PC-3 (cell line): ENCODE measurements around the gene DCAF7. TPM values are rescaled to one million over a fixed set of nuclear protein-coding genes. Genes with fewer than 3 reads are reported as not detected.

ENCODE experiments used
- ATAC-seq: fragments of 200-7000 bp; cut with Tn5 transposase; 2 replicates; pipeline ENCODE4 v1.9.1; 2020; ENCODE audit warnings: mild to moderate bottlenecking, moderate library complexity
- BruUV-seq: library from RNA; stranded (reverse); fragments of 400-500 nt; replicated peaks from 2 replicates; lab custom pipeline; 2021; lab: Mats Ljungman, UMichigan
- CTCF ChIA-PET: fragments of 300-600 bp; sonication (Branson Sonifier 250); formaldehyde crosslinking; loops from one replicate; lab custom pipeline; 2022; ENCODE audit warnings: antibody characterized with exemption; lab: Charles Lee
- POLR2A ChIA-PET: fragments of 300-600 bp; sonication (Branson Sonifier 250); formaldehyde crosslinking; loops from one replicate; lab custom pipeline; 2022; ENCODE audit warnings: antibody characterized with exemption; ENCODE audit not compliant: unreplicated experiment; lab: Charles Lee
- DNase-seq: peaks from one replicate; pipeline ENCODE4 v3.0.0-alpha.2; 2015
- H2AFZ ChIP-seq: fragments of 300-600 bp; sonication (generic); 2 replicates; pipeline ENCODE4 v1.6.0; 2016; ENCODE audit warnings: antibody characterized with exemption, low read length
- H3F3A ChIP-seq: fragments of 300-600 bp; sonication (generic); one replicate; pipeline ENCODE4 v1.6.0; 2017; ENCODE audit warnings: antibody characterized with exemption, low read length, control low read depth, mild to moderate bottlenecking; ENCODE audit not compliant: unreplicated experiment
- H3K27ac ChIP-seq: fragments of 300-600 bp; sonication (generic); 2 replicates; pipeline ENCODE4 v1.5.1; 2016; ENCODE audit warnings: mild to moderate bottlenecking, low read length
- H3K27me3 ChIP-seq: fragments of 300-600 bp; sonication (generic); 2 replicates; pipeline ENCODE4 v1.6.1; 2016; ENCODE audit warnings: low read length, mixed read lengths
- H3K36me3 ChIP-seq: fragments of 300-600 bp; sonication (generic); 2 replicates; pipeline ENCODE4 v1.6.1; 2016; ENCODE audit warnings: low read depth, mixed run types, low read length, mixed read lengths
- H3K4me1 ChIP-seq: fragments of 300-600 bp; sonication (generic); 2 replicates; pipeline ENCODE4 v1.5.1; 2016; ENCODE audit warnings: low read length; ENCODE audit not compliant: insufficient read depth
- H3K4me2 ChIP-seq: fragments of 300-600 bp; sonication (generic); 2 replicates; pipeline ENCODE4 v1.6.0; 2016; ENCODE audit warnings: low read length
- H3K4me3 ChIP-seq: fragments of 300-600 bp; sonication (generic); 2 replicates; pipeline ENCODE4 v1.5.1; 2016; ENCODE audit warnings: mild to moderate bottlenecking, low read length, mixed read lengths
- H3K79me2 ChIP-seq: fragments of 300-600 bp; sonication (generic); 2 replicates; pipeline ENCODE4 v1.6.1; 2017; ENCODE audit warnings: low read length, mixed read lengths
- H3K9ac ChIP-seq: fragments of 300-600 bp; sonication (generic); 2 replicates; pipeline ENCODE4 v1.6.0; 2016; ENCODE audit warnings: mild to moderate bottlenecking, low read length
- H3K9me2 ChIP-seq: fragments of 300-600 bp; sonication (generic); replicated peaks from 2 replicates; pipeline ENCODE4 v1.6.1; 2016; ENCODE audit warnings: mixed run types, low read length, mixed read lengths
- H3K9me3 ChIP-seq: fragments of 300-600 bp; sonication (generic); 2 replicates; pipeline ENCODE4 v1.6.1; 2016; ENCODE audit warnings: low read length, mixed read lengths
- H4K20me1 ChIP-seq: fragments of 300-600 bp; sonication (generic); 2 replicates; pipeline ENCODE4 v1.6.1; 2016; ENCODE audit warnings: low read length, mixed read lengths
- EZH2 ChIP-seq: fragments of 300-600 bp; sonication (generic); IDR thresholded peaks from one replicate; pipeline ENCODE4 v1.6.1; 2017; ENCODE audit warnings: antibody characterized with exemption, mild to moderate bottlenecking, low read length; ENCODE audit not compliant: unreplicated experiment
- EZH2phosphoT487 ChIP-seq: fragments of 300-600 bp; sonication (generic); IDR thresholded peaks from 2 replicates; pipeline ENCODE4 v1.6.1; 2018; ENCODE audit warnings: mild to moderate bottlenecking, antibody characterized with exemption, low read length, borderline replicate concordance
- intact Hi-C: fragments of 100-400 bp; cut with micrococcal nuclease; formaldehyde crosslinking; loops from 2 replicates; pipeline ENCODE4 v1.9.0; 2023
- total RNA-seq: library from RNA; depleted of rRNA; stranded (reverse); fragments of >200 nt; gene quantifications from 2 replicates; pipeline ENCODE4 v1.2.3, GENCODE V29; 2014
- TF ChIP-seq, protein P1 (sequence below): fragments of 300-600 bp; sonication (generic); conservative IDR thresholded peaks from 2 replicates; pipeline ENCODE4 v1.5.1; 2017; ENCODE audit warnings: antibody characterized with exemption, low read depth, mild to moderate bottlenecking, low read length

DCAF7 gene
- total RNA-seq, 1 experiment from 2014 or later: 46.5 TPM

DNA sequence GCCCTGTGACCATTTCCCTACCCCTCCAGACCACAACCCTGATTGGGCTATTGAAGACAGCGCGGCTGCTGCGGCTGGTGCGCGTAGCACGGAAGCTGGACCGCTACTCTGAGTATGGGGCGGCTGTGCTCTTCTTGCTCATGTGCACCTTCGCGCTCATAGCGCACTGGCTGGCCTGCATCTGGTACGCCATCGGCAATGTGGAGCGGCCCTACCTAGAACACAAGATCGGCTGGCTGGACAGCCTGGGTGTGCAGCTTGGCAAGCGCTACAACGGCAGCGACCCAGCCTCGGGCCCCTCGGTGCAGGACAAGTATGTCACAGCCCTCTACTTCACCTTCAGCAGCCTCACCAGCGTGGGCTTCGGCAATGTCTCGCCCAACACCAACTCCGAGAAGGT lies 14.6 kb upstream of the DCAF7 start:
- BruUV-seq: no TSS peak
- Histone ChIP-seq H3K79me2 (no peaks in the 10 kb centered on the region), H4K20me1 (no peaks in the 10 kb centered on the region), H3K9me2 (no peaks in the 10 kb centered on the region), H3K9ac (no peak overlapping the region), H3K4me3 (no peak overlapping the region), H3K4me2 (no peak overlapping the region), H3K36me3 (no peaks in the 10 kb centered on the region), H3K27me3 (no peaks in the 10 kb centered on the region; the same call in 1 of the 2 replicates), H3K4me1 (no peaks in the 10 kb centered on the region), H2AFZ (no peak overlapping the region), H3F3A (no peaks in the 10 kb centered on the region), H3K27ac (no peak overlapping the region), H3K9me3 (no peaks in the 10 kb centered on the region)
- CTCF ChIA-PET: no interaction called here
- ATAC-seq (no peak), DNase-seq (no peak)
- TF ChIP-seq EZH2 (no peak), EZH2phosphoT487 (no peak)
- TF ChIP-seq, protein P1, sequence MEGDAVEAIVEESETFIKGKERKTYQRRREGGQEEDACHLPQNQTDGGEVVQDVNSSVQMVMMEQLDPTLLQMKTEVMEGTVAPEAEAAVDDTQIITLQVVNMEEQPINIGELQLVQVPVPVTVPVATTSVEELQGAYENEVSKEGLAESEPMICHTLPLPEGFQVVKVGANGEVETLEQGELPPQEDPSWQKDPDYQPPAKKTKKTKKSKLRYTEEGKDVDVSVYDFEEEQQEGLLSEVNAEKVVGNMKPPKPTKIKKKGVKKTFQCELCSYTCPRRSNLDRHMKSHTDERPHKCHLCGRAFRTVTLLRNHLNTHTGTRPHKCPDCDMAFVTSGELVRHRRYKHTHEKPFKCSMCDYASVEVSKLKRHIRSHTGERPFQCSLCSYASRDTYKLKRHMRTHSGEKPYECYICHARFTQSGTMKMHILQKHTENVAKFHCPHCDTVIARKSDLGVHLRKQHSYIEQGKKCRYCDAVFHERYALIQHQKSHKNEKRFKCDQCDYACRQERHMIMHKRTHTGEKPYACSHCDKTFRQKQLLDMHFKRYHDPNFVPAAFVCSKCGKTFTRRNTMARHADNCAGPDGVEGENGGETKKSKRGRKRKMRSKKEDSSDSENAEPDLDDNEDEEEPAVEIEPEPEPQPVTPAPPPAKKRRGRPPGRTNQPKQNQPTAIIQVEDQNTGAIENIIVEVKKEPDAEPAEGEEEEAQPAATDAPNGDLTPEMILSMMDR: no peak
- POLR2A ChIA-PET: no interaction called here
- intact Hi-C loops: no loop called here

DNA sequence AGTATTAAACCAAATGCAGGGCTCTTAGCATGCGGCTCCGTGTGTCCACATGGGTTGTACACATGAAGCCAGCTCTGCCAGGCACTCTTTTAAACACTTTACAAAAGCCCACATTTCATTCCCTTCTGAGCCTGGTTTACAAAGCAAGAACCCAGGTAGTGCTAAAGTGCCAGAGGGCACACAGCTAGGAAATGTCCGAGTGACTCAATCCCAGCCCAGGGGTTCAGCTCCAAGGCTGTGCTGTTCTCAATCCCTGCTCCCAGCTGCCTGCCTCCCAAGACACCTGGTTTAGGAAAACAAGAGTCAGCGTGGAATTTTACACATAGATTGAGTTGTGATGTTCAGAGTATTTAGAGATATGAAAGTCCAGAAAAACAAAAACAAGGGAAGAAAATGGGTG lies 13.3 kb upstream of the DCAF7 start:
- BruUV-seq: no TSS peak
- DNase-seq: peak; percentile 32
- no peaks in the 10 kb centered on the region; the same call in 1 of the 2 replicates for H3K27me3 ChIP-seq
- H3K4me2 ChIP-seq: no peak overlapping the region
- intact Hi-C loops: no loop called here
- H2AFZ ChIP-seq: no peak overlapping the region
- H3K79me2 ChIP-seq: no peaks in the 10 kb centered on the region
- ChIA-PET CTCF (no interaction called here), POLR2A (no interaction called here)
- H3K4me1 ChIP-seq: no peaks in the 10 kb centered on the region
- H3K9me3 ChIP-seq: no peaks in the 10 kb centered on the region
- H4K20me1 ChIP-seq: no peaks in the 10 kb centered on the region
- H3K9ac ChIP-seq: no peak overlapping the region
- H3K27ac ChIP-seq: no peak overlapping the region
- no peak for ATAC-seq
- no peaks in the 10 kb centered on the region for H3K9me2 ChIP-seq
- H3K4me3 ChIP-seq: no peak overlapping the region
- TF ChIP-seq, protein P1: no peak
- no peak for TF ChIP-seq EZH2
- no peak for TF ChIP-seq EZH2phosphoT487
- H3K36me3 ChIP-seq: no peaks in the 10 kb centered on the region
- H3F3A ChIP-seq: no peaks in the 10 kb centered on the region

DNA sequence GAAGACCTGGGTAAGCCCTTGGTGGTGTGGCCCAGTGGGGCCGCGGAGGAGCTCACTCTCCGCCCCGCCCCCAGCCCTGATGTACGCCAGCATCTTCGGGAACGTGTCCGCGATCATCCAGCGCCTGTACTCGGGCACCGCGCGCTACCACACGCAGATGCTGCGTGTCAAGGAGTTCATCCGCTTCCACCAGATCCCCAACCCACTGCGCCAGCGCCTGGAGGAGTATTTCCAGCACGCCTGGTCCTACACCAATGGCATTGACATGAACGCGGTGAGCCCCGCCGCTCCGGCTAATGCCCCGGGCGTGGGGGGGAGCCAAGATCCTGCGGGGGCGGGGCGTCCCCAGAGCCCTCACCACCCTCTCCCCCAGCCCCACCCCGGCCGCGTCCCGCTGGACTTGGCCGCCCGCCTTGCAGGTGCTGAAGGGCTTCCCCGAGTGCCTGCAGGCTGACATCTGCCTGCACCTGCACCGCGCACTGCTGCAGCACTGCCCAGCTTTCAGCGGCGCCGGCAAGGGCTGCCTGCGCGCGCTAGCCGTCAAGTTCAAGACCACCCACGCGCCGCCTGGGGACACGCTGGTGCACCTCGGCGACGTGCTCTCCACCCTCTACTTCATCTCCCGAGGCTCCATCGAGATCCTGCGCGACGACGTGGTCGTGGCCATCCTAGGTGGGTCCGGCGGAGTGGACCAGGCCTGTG lies 12.1 kb upstream of the DCAF7 start:
- Histone ChIP-seq H3K9me2 (no peaks in the 10 kb centered on the region), H3K4me2 (peak overlapping the region; percentile 38), H3K36me3 (no peaks in the 10 kb centered on the region), H3K79me2 (no peaks in the 10 kb centered on the region), H3K27me3 (no peaks in the 10 kb centered on the region; the same call in 1 of the 2 replicates), H3K9me3 (no peaks in the 10 kb centered on the region), H2AFZ (0 out of 2 replicates have a peak overlapping the region, but pooled peaks have one; percentile 6), H4K20me1 (no peaks in the 10 kb centered on the region), H3K27ac (no peak overlapping the region), H3K9ac (no peak overlapping the region), H3K4me3 (peak overlapping the region; percentile 19; the same call in 1 of the 2 replicates), H3F3A (no peaks in the 10 kb centered on the region), H3K4me1 (no peaks in the 10 kb centered on the region)
- CTCF ChIA-PET: no interaction called here
- DNase-seq (no peak), ATAC-seq (peak; percentile 24)
- intact Hi-C loops: no loop called here
- POLR2A ChIA-PET: no interaction called here
- TF ChIP-seq EZH2 (no peak), EZH2phosphoT487 (no peak)
- TF ChIP-seq, protein P1: no peak
- no TSS peak for BruUV-seq
